Measurements from ENCODE around the gene PDGFA.

PDGFA gene

GRCh38 chr7:479948-480499 lies 39.6 kb downstream of the PDGFA start:
- DNase-seq (ENCODE audit: low spot score in 2 of 2) (no peak), ATAC-seq (ENCODE audit: low read depth) (no peak)
- Mint-ChIP-seq H3K4me1 (no peaks in the 10 kb centered on the region), H3K9me3 (peaks cover 10% of the 10 kb centered on the region), H3K4me3 (no peak overlapping the region), H3K36me3 (peaks cover 9% of the 10 kb centered on the region), H3K27ac (no peak overlapping the region), H3K27me3 (peaks cover 12% of the 10 kb centered on the region)

- ATAC-seq (ENCODE audit: low read depth) = no peak
- peaks cover 15% of the 10 kb centered on the region for H3K27me3 Mint-ChIP-seq
- peaks cover 10% of the 10 kb centered on the region for H3K9me3 Mint-ChIP-seq
- H3K4me1 Mint-ChIP-seq = no peaks in the 10 kb centered on the region
- H3K4me3 Mint-ChIP-seq = no peak overlapping the region
- H3K27ac Mint-ChIP-seq = no peak overlapping the region
- H3K36me3 Mint-ChIP-seq = peaks cover 9% of the 10 kb centered on the region
- DNase-seq (ENCODE audit: low spot score in 2 of 2) = no peak
These were observed 40.3 kb downstream of the PDGFA start for GRCh38 chr7:479115-479947.

- Mint-ChIP-seq H3K9me3 (peaks cover 7% of the 10 kb centered on the region), H3K27ac (no peak overlapping the region), H3K27me3 (peaks cover 15% of the 10 kb centered on the region), H3K36me3 (peaks cover 7% of the 10 kb centered on the region), H3K4me1 (no peaks in the 10 kb centered on the region), H3K4me3 (no peak overlapping the region)
- DNase-seq (ENCODE audit: low spot score in 2 of 2) (no peak), ATAC-seq (ENCODE audit: low read depth) (no peak)
These were observed 41.9 kb downstream of the PDGFA start for GRCh38 chr7:477626-478220.

- H3K4me3 Mint-ChIP-seq = no peak overlapping the region
- no peaks in the 10 kb centered on the region for H3K4me1 Mint-ChIP-seq
- H3K9me3 Mint-ChIP-seq = no peaks in the 10 kb centered on the region
- DNase-seq (ENCODE audit: low spot score in 2 of 2) (no peak), ATAC-seq (ENCODE audit: low read depth) (no peak)
- no peaks in the 10 kb centered on the region for H3K36me3 Mint-ChIP-seq
- peaks cover 7% of the 10 kb centered on the region for H3K27me3 Mint-ChIP-seq
- H3K27ac Mint-ChIP-seq = no peak overlapping the region
These were observed 42.8 kb downstream of the PDGFA start for GRCh38 chr7:476736-477360.

GRCh38 chr7:475951-476441 lies 43.6 kb downstream of the PDGFA start:
- peaks cover 7% of the 10 kb centered on the region for H3K27me3 Mint-ChIP-seq

GRCh38 chr7:475425-475728 lies 44.3 kb downstream of the PDGFA start:
- no peak for ATAC-seq (ENCODE audit: low read depth)
- H3K4me3 Mint-ChIP-seq = no peak overlapping the region
- no peaks in the 10 kb centered on the region for H3K4me1 Mint-ChIP-seq
- no peak for DNase-seq (ENCODE audit: low spot score in 2 of 2)
- no peaks in the 10 kb centered on the region for H3K9me3 Mint-ChIP-seq
- no peak overlapping the region for H3K27ac Mint-ChIP-seq
- peaks cover 7% of the 10 kb centered on the region for H3K27me3 Mint-ChIP-seq
- H3K36me3 Mint-ChIP-seq = no peaks in the 10 kb centered on the region

More at GRCh38 chr7:475951-476441, 43.6 kb downstream of the PDGFA start:
- H3K36me3 Mint-ChIP-seq = no peaks in the 10 kb centered on the region
- no peak overlapping the region for H3K4me3 Mint-ChIP-seq
- DNase-seq (ENCODE audit: low spot score in 2 of 2) (no peak), ATAC-seq (ENCODE audit: low read depth) (no peak)
- no peak overlapping the region for H3K27ac Mint-ChIP-seq
- no peaks in the 10 kb centered on the region for H3K4me1 Mint-ChIP-seq
- no peaks in the 10 kb centered on the region for H3K9me3 Mint-ChIP-seq

- peaks cover 7% of the 10 kb centered on the region for H3K27me3 Mint-ChIP-seq
- no peaks in the 10 kb centered on the region for H3K9me3 Mint-ChIP-seq
- H3K4me1 Mint-ChIP-seq = no peaks in the 10 kb centered on the region
- DNase-seq (ENCODE audit: low spot score in 2 of 2) = no peak
- no peak overlapping the region for H3K4me3 Mint-ChIP-seq
- H3K36me3 Mint-ChIP-seq = no peaks in the 10 kb centered on the region
- ATAC-seq (ENCODE audit: low read depth) = no peak
- no peak overlapping the region for H3K27ac Mint-ChIP-seq
These were observed 44.8 kb downstream of the PDGFA start for GRCh38 chr7:474605-475424.

GRCh38 chr7:473870-474604 lies 45.6 kb downstream of the PDGFA start:
- DNase-seq (ENCODE audit: low spot score in 2 of 2) = no peak
- H3K27ac Mint-ChIP-seq = no peak overlapping the region
- H3K9me3 Mint-ChIP-seq = no peaks in the 10 kb centered on the region
- no peaks in the 10 kb centered on the region for H3K4me1 Mint-ChIP-seq
- ATAC-seq (ENCODE audit: low read depth) = no peak
- H3K27me3 Mint-ChIP-seq = peaks cover 7% of the 10 kb centered on the region
- H3K4me3 Mint-ChIP-seq = no peak overlapping the region
- no peaks in the 10 kb centered on the region for H3K36me3 Mint-ChIP-seq

GRCh38 chr7:473211-473734 lies 46.4 kb downstream of the PDGFA start:
- H3K4me1 Mint-ChIP-seq = peaks cover 1% of the 10 kb centered on the region
- peaks cover 7% of the 10 kb centered on the region for H3K27me3 Mint-ChIP-seq
- peaks cover 1% of the 10 kb centered on the region for H3K36me3 Mint-ChIP-seq
- ATAC-seq (ENCODE audit: low read depth) (no peak), DNase-seq (ENCODE audit: low spot score in 2 of 2) (no peak)
- peaks cover 2% of the 10 kb centered on the region for H3K9me3 Mint-ChIP-seq
- no peak overlapping the region for H3K4me3 Mint-ChIP-seq
- H3K27ac Mint-ChIP-seq = no peak overlapping the region

GRCh38 chr7:472640-472957 lies 47.0 kb downstream of the PDGFA start:
- Mint-ChIP-seq H3K9me3 (peaks cover 8% of the 10 kb centered on the region), H3K4me3 (no peak overlapping the region), H3K36me3 (peaks cover 8% of the 10 kb centered on the region), H3K4me1 (peaks cover 8% of the 10 kb centered on the region), H3K27me3 (peaks cover 7% of the 10 kb centered on the region), H3K27ac (no peak overlapping the region)
- ATAC-seq (ENCODE audit: low read depth) = no peak
- DNase-seq (ENCODE audit: low spot score in 2 of 2) = no peak

- peaks cover 11% of the 10 kb centered on the region for H3K4me1 Mint-ChIP-seq
- H3K27ac Mint-ChIP-seq = no peak overlapping the region
- ATAC-seq (ENCODE audit: low read depth) (no peak), DNase-seq (ENCODE audit: low spot score in 2 of 2) (no peak)
- no peak overlapping the region for H3K4me3 Mint-ChIP-seq
- H3K9me3 Mint-ChIP-seq = peaks cover 14% of the 10 kb centered on the region
- H3K27me3 Mint-ChIP-seq = peaks cover 7% of the 10 kb centered on the region
- peaks cover 10% of the 10 kb centered on the region for H3K36me3 Mint-ChIP-seq
These were observed 47.6 kb downstream of the PDGFA start for GRCh38 chr7:471866-472639.

- ATAC-seq (ENCODE audit: low read depth) (no peak), DNase-seq (ENCODE audit: low spot score in 2 of 2) (no peak)
These were observed 48.3 kb downstream of the PDGFA start for GRCh38 chr7:471191-471865.

More at GRCh38 chr7:471191-471865, 48.3 kb downstream of the PDGFA start:
- Mint-ChIP-seq H3K36me3 (peaks cover 10% of the 10 kb centered on the region), H3K9me3 (peaks cover 14% of the 10 kb centered on the region), H3K27me3 (peaks cover 7% of the 10 kb centered on the region), H3K4me3 (no peak overlapping the region), H3K27ac (no peak overlapping the region), H3K4me1 (peaks cover 11% of the 10 kb centered on the region)
